Gastrocnemius medialis (tissue), 4 donors: Measurements from ENCODE around the gene DUSP15.

Experiments used
- CTCF ChIP-seq, 5 experiments: fragments of 450-650 bp in 3 of 5; fragments of 200-600 bp in 2 of 5; sonication (generic) in 2 of 5; IDR thresholded peaks in 4 of 5; conservative IDR thresholded peaks in 1 of 5; 1 replicate in 4 of 5; 2 replicates in 1 of 5; pipeline ENCODE4 v1.5.1; 2016 to 2019; ENCODE audit warnings: antibody characterized with exemption in 5 of 5, mild to moderate bottlenecking in 3 of 5, moderate library complexity in 3 of 5
- POLR2A ChIP-seq, 2 donors: fragments of 450-650 bp; IDR thresholded peaks; one replicate each; pipeline ENCODE4 v1.6.1; 2017; ENCODE audit warnings: antibody characterized with exemption in 2 of 2, mild to moderate bottlenecking in 2 of 2, moderate library complexity in 2 of 2

DNA sequence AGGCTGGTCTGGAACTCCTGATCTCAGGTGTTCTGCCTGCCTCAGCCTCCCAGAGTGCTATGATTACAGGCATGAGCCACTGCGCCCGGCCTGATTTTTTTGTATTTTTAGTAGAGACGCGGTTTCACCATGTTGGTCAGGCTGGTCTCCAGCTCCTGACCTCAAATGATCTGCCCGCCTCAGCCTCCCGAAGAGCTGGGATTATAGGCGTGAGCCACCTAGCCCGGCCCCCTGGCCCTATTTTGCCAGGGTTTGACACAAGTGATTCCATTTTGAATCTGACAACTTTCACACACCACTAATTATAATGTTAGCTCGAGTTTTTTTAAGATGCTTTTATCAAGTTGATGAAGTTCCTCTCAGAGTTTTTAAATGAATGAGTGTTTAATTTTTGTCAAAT, 25.7 kb upstream of the DUSP15 start:
- TF ChIP-seq CTCF (IDR thresholded peaks at IDR 0.05 in 4 of 5, conservative IDR thresholded peaks at IDR 0.05 in 1 of 5) (no peak), POLR2A (IDR thresholded peaks at IDR 0.05) (no peak)
